HepG2 (cell line): ENCODE results near the gene TMEFF2.

Source experiments
- CTCF ChIP-seq: sonication (generic); formaldehyde crosslinking; IDR thresholded peaks from 2 replicates; pipeline ENCODE4 v1.5.0; 2020; ENCODE audit warnings: mild to moderate bottlenecking, missing genetic modification reagents, moderate library complexity
- EZH2 ChIP-seq: conservative IDR thresholded peaks from 2 replicates; pipeline ENCODE4 v1.6.1; 2012; ENCODE audit warnings: mild to moderate bottlenecking, low read depth, low read length, moderate library complexity
- TCF7L2 ChIP-seq: IDR thresholded peaks from 2 replicates; pipeline ENCODE4 v1.6.1; 2011; ENCODE audit warnings: mild to moderate bottlenecking, low read depth, low read length, moderate library complexity
- ZZZ3 ChIP-seq: sonication (generic); formaldehyde crosslinking; IDR thresholded peaks from 2 replicates; pipeline ENCODE4 v1.4.0; 2020; ENCODE audit warnings: missing genetic modification reagents, mild to moderate bottlenecking, borderline replicate concordance

DNA sequence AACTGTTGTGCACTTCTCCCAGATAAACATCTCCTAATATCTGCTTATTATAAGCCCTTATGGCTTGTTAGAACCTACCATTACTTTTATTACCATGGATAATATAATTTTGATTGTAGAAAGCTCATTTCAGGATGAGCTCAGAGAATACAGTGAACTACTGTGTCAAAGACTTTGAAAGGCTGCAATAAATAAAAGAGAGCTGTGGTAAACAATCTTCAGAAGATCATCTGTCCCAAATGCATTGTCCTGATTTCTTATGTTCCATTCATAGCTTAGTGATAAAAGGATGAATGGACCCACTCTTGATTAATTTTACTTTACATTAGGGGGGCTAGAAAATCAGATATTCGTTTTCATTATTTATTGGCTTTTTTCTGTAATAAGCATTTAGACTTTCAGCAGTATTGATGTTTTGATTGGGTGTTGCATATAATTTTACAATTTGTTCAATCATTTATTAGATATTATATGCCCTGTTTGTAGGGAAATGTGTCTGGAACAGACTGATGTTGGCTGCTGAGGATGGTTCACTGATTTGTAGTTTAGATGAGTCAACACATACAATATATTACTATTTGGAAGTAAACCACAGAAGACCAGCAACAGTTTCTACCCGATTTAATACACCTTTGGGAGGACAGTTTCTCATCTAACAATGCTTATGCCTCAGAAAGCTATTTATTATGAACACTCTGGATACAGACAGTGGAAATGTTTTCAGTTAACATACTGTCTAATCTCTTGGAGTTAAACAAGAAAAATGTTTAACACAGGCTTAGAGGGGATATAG lies 147.2 kb downstream of the TMEFF2 start:
- no peak for TF ChIP-seq CTCF (CRISPR knock-in tag)
- no peak for TF ChIP-seq TCF7L2
- TF ChIP-seq ZZZ3: no peak
- no peak for TF ChIP-seq EZH2
